Measurements from ENCODE around the gene UBE2E2.

Gene UBE2E2

DNA sequence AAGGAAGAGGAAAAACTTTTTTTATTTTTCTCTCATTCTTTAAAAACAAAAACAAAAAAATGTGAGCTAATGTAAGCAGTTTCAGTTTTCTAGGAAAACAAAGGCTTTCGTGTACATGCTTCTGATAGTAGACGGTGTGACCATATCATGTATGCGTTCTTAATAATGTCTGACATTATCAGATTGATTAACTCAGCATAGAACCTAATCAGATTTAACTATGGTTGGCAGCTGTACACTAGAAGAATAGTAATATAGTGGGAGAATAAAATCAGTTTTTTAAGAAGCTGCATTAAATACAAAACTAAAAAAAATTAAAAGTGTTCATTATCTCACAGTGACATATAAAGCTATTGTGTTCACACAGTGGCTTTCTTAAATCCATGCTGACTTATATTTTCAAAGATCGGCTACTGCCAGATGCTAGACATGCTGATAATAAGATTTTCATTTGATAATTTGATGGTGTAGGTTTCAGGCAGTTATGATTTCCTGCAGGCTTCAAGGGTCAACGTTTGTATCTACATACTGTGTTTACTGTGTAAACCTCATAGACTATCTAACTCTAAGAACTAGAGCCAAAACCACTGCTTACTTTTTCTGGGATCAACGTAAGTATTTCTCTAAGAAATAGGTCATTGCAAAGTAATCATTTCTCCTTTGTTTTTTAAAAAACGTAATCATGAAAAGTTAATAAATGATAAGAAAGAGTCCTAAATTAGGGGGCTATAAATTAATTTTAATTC lies 74.0 kb downstream of the UBE2E2 start:
- no peak for DNase-seq (ENCODE audit: low read depth)
- TF ChIP-seq, protein P1, sequence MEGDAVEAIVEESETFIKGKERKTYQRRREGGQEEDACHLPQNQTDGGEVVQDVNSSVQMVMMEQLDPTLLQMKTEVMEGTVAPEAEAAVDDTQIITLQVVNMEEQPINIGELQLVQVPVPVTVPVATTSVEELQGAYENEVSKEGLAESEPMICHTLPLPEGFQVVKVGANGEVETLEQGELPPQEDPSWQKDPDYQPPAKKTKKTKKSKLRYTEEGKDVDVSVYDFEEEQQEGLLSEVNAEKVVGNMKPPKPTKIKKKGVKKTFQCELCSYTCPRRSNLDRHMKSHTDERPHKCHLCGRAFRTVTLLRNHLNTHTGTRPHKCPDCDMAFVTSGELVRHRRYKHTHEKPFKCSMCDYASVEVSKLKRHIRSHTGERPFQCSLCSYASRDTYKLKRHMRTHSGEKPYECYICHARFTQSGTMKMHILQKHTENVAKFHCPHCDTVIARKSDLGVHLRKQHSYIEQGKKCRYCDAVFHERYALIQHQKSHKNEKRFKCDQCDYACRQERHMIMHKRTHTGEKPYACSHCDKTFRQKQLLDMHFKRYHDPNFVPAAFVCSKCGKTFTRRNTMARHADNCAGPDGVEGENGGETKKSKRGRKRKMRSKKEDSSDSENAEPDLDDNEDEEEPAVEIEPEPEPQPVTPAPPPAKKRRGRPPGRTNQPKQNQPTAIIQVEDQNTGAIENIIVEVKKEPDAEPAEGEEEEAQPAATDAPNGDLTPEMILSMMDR (IDR thresholded peaks at IDR 0.05; ENCODE audit: insufficient read depth, low read depth, low read length, missing control alignments) = no peak
- no peak overlapping the region for H3K4me3 ChIP-seq (ENCODE audit: low read depth, low read length)

DNA sequence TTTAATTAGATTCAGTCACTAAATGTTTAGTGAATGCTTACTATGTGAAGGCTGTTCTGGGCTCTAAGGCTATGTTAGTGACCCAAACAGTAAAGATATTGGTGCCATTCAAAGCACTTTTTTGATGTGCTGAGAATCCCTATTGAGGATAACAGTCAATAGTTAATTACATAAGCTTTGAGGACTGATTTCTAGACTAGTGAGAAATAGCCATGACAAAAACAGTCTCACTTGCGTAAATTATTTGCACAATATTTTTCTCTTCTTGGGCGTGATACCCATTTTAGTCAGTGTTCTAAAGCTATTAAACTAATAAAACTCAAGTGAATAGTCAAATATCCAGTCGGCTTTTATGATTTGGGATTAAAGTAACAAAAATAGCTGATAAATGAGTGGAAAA lies 74.6 kb downstream of the UBE2E2 start:
- TF ChIP-seq, protein P1 (IDR thresholded peaks at IDR 0.05; ENCODE audit: insufficient read depth, low read depth, low read length, missing control alignments) = no peak
- no peak for DNase-seq (ENCODE audit: low read depth)
- H3K4me3 ChIP-seq (ENCODE audit: low read depth, low read length) = no peak overlapping the region

DNA sequence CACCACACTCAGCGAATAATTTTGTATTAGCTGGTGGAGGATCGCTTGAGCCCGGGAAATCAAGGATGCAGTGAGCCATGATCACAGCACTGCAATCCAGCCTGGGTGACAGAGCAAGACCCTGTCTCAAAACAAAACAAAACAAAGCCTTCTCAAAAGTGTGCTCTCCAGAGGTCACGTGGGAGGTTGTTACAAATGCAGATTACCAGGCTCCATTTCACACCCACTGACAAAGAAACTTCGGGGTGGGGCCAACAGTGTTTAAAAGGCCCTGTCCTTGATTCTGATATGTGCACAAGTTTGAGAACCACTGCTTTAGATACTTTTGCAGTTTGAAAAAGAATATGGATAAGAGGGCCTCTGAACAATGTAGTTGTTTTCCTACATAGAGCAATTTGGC lies 80.5 kb downstream of the UBE2E2 start:
- no peak for DNase-seq (ENCODE audit: low read depth)
- H3K4me3 ChIP-seq (ENCODE audit: low read depth, low read length) = no peak overlapping the region
- TF ChIP-seq, protein P1 (IDR thresholded peaks at IDR 0.05; ENCODE audit: insufficient read depth, low read depth, low read length, missing control alignments) = no peak

DNA sequence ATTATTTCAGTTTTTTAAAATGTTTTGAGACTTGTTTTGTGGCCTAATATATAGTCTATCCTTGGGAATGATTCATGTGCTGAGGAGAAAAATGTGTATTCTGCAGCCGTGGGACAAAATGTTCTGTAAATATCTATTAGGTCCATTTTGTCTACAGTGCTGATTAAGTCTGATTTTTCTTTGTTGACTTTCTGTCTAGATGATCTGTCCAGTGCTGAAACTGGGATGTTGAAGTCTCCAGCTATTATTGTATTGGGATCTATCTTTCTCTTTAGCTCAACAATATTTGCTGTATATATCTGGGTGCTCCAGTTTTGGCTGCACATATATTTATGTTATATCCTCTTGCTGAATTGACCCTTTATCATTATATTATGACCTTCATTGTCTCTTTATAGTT lies 85.2 kb downstream of the UBE2E2 start:
- DNase-seq (ENCODE audit: low read depth) = no peak
- TF ChIP-seq, protein P1 (IDR thresholded peaks at IDR 0.05; ENCODE audit: insufficient read depth, low read depth, low read length, missing control alignments) = no peak
- H3K4me3 ChIP-seq (ENCODE audit: low read depth, low read length) = no peak overlapping the region

DNA sequence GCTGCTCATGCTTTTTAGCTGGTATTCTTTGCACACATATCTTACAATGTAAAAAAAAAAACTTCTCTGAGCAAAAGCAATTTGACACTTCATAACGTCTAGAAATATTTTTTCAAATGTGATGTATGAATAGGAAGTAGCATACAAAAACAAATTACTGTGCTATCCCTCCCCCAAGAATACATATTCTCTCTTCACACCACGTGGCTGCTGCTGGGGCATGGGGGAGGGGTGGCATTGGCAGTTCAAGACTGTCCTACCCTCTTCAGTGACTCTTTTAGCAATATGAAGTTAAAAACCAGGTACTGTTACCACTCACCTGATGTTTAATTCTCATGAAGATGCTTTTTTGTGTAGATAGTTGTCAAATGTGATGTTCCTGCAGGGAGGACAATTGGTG lies 85.6 kb downstream of the UBE2E2 start:
- TF ChIP-seq, protein P1 (IDR thresholded peaks at IDR 0.05; ENCODE audit: insufficient read depth, low read depth, low read length, missing control alignments) = no peak
- H3K4me3 ChIP-seq (ENCODE audit: low read depth, low read length) = no peak overlapping the region
- no peak for DNase-seq (ENCODE audit: low read depth)

DNA sequence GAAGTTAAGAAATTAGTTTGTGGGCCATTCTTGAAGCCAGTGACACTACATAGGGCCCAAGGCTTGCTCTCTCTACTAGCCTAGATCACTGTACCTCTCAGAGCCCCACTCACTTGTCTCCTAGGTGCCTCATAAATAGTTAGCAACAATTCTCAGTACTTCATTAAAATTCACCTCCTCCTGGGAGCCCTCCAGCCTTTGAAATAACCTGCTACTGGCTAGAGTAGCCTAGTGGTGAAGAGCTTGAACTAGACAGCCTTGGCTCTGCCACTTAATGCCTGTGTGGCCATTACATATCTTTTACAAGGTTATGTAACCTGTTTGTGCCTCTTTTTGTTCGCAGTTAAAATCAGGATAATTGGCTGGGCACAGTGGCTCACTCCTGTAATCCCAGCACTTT lies 89.3 kb downstream of the UBE2E2 start:
- no peak overlapping the region for H3K4me3 ChIP-seq (ENCODE audit: low read depth, low read length)
- no peak for DNase-seq (ENCODE audit: low read depth)
- TF ChIP-seq, protein P1 (IDR thresholded peaks at IDR 0.05; ENCODE audit: insufficient read depth, low read depth, low read length, missing control alignments) = no peak
